Neural cell (in vitro differentiated cells): ENCODE results near the gene SAP30BP. TPM values are rescaled to one million over a fixed set of nuclear protein-coding genes. Genes with fewer than 3 reads are reported as not detected.
A peak's percentile ranks its signal among the peaks of the same experiment; 100 is the strongest.

Source experiments
- H2AFZ ChIP-seq: fragments of 200-600, 300-800 bp; sonication (generic), shearing (Covaris generic); 2 replicates; pipeline ENCODE4 v1.6.0; 2014; ENCODE audit warnings: low read depth, mild to moderate bottlenecking, antibody characterized with exemption, low read length, moderate library complexity
- H3F3A ChIP-seq: fragments of 200-600 bp; shearing (Covaris generic); 2 replicates; pipeline ENCODE4 v1.6.1; 2016; ENCODE audit warnings: mild to moderate bottlenecking, moderate library complexity, mixed read lengths, antibody characterized with exemption, low read length; ENCODE audit not compliant: insufficient read depth, poor library complexity, severe bottlenecking
- H3K27ac ChIP-seq: fragments of 200-600, 300-800 bp; sonication (generic), shearing (Covaris generic); 2 replicates; pipeline ENCODE4 v1.5.1; 2014; ENCODE audit warnings: mild to moderate bottlenecking, low read length, moderate library complexity
- H3K27me3 ChIP-seq: fragments of 300-800, 200-600 bp; sonication (generic), shearing (Covaris generic); 2 replicates; pipeline ENCODE4 v1.6.0; 2014; ENCODE audit warnings: mild to moderate bottlenecking, low read depth, low read length, moderate library complexity; ENCODE audit not compliant: insufficient read depth
- H3K36me3 ChIP-seq: fragments of 300-800, 200-600 bp; sonication (generic), shearing (Covaris generic); 2 replicates; pipeline ENCODE4 v1.5.1; 2014; ENCODE audit warnings: mild to moderate bottlenecking, antibody characterized with exemption, low read length, moderate library complexity; ENCODE audit not compliant: insufficient read depth
- H3K4me2 ChIP-seq: fragments of 300-800, 200-600 bp; sonication (generic), shearing (Covaris generic); 2 replicates; pipeline ENCODE4 v1.6.0; 2014; ENCODE audit warnings: mild to moderate bottlenecking, low read length
- H3K4me3 ChIP-seq: fragments of 300-800, 200-600 bp; sonication (generic), shearing (Covaris generic); 2 replicates; pipeline ENCODE4 v1.5.1; 2014; ENCODE audit warnings: mild to moderate bottlenecking, low read length, moderate library complexity
- H3K79me2 ChIP-seq: fragments of 200-600 bp; shearing (Covaris generic); replicated peaks from 2 replicates; pipeline ENCODE4 v1.6.0; 2014; ENCODE audit warnings: mild to moderate bottlenecking, low read length, moderate library complexity; ENCODE audit not compliant: insufficient read depth
- H3K9ac ChIP-seq: fragments of 300-800, 200-600 bp; sonication (generic), shearing (Covaris generic); 2 replicates; pipeline ENCODE4 v1.6.1; 2016; ENCODE audit warnings: mild to moderate bottlenecking, low read length, mixed read lengths
- H3K9me2 ChIP-seq: fragments of 200-600 bp; shearing (Covaris generic); 2 replicates; pipeline ENCODE4 v1.6.1; 2016; ENCODE audit warnings: mild to moderate bottlenecking, low read length, mixed read lengths; ENCODE audit not compliant: insufficient read depth
- H3K9me3 ChIP-seq: fragments of 200-600, 300-800 bp; sonication (generic), shearing (Covaris generic); 2 replicates; pipeline ENCODE4 v1.6.1; 2016; ENCODE audit warnings: mild to moderate bottlenecking, mixed run types, low read length, moderate library complexity, mixed read lengths
- H4K20me1 ChIP-seq: fragments of 200-600 bp; shearing (Covaris generic); 2 replicates; pipeline ENCODE4 v1.6.1; 2016; ENCODE audit warnings: mild to moderate bottlenecking, mixed run types; ENCODE audit not compliant: insufficient read depth
- CTCF ChIP-seq: fragments of 450-650 bp; IDR thresholded peaks from 2 replicates; pipeline ENCODE4 v1.5.1; 2014; ENCODE audit warnings: antibody characterized with exemption, mild to moderate bottlenecking, moderate library complexity; ENCODE audit not compliant: poor library complexity, severe bottlenecking
- EP300 ChIP-seq: fragments of 450-650 bp; conservative IDR thresholded peaks from 2 replicates; pipeline ENCODE4 v1.6.1; 2014; ENCODE audit warnings: antibody characterized with exemption, mild to moderate bottlenecking, moderate library complexity; ENCODE audit not compliant: poor library complexity, severe bottlenecking
- EZH2 ChIP-seq: fragments of 200-600, 300-800 bp; shearing (Covaris generic), sonication (generic); IDR thresholded peaks from 2 replicates; pipeline ENCODE4 v1.6.1; 2014; ENCODE audit warnings: antibody characterized with exemption, low read length, borderline replicate concordance, mild to moderate bottlenecking; ENCODE audit not compliant: insufficient read depth, poor library complexity, severe bottlenecking
- MXI1 ChIP-seq: fragments of 450-650 bp; conservative IDR thresholded peaks from 2 replicates; pipeline ENCODE4 v1.6.1; 2014; ENCODE audit warnings: antibody characterized with exemption, mild to moderate bottlenecking; ENCODE audit not compliant: poor library complexity, severe bottlenecking
- POLR2AphosphoS5 ChIP-seq: IDR thresholded peaks from 2 replicates; pipeline ENCODE4 v1.6.1; 2012
- RAD21 ChIP-seq: fragments of 450-650 bp; conservative IDR thresholded peaks from 2 replicates; pipeline ENCODE4 v1.6.1; 2014; ENCODE audit warnings: antibody characterized with exemption, mild to moderate bottlenecking, moderate library complexity
- REST ChIP-seq: IDR thresholded peaks from 2 replicates; pipeline ENCODE4 v1.6.1; 2012; ENCODE audit warnings: borderline replicate concordance
- SMC3 ChIP-seq: fragments of 450-650 bp; conservative IDR thresholded peaks from 2 replicates; pipeline ENCODE4 v1.6.1; 2014; ENCODE audit warnings: antibody characterized with exemption, mild to moderate bottlenecking, moderate library complexity; ENCODE audit not compliant: poor library complexity
- TAF1 ChIP-seq: IDR thresholded peaks from 2 replicates; pipeline ENCODE4 v1.6.1; 2012; ENCODE audit warnings: low read depth
- polyA minus RNA-seq: library from RNA; depleted of rRNA, polyadenylated mRNA; stranded (reverse); fragments of >200 nt; gene quantifications from 2 replicates; pipeline ENCODE4 v1.2.3, GENCODE V29; 2014
- polyA plus RNA-seq: library from polyadenylated mRNA; depleted of rRNA; stranded (reverse); fragments of >200 nt; gene quantifications from 2 replicates; pipeline ENCODE4 v1.2.3, GENCODE V29; 2014

The SAP30BP gene
- polyA plus RNA-seq, result 129 and 156 TPM in 2 replicates
- polyA minus RNA-seq, result 67.3 and 80.3 TPM in 2 replicates

- H3K27ac ChIP-seq, result peak within 1 kb of the TSS; percentile 77
- peaks cover 49% of the 10 kb centered on the region for H3K79me2 ChIP-seq
- H3K4me2 ChIP-seq, result peak within 1 kb of the TSS; percentile 76
- peak within 1 kb of the TSS; percentile 93 for H3K9ac ChIP-seq
- peak; percentile 57 for TF ChIP-seq EP300
- TF ChIP-seq TAF1, result peak; percentile 71
- TF ChIP-seq CTCF, result no peak
- TF ChIP-seq REST, result peak; percentile 78
- no peak for TF ChIP-seq SMC3
- TF ChIP-seq POLR2AphosphoS5, result peak; percentile 94
- TF ChIP-seq RAD21, result peak; percentile 12
- TF ChIP-seq MXI1, result peak; percentile 84
- H3K4me3 ChIP-seq, result peak within 1 kb of the TSS; percentile 89
- no peaks in the 10 kb centered on the region for H4K20me1 ChIP-seq
- H2AFZ ChIP-seq, result peak within 1 kb of the TSS; percentile 92
- no peaks in the 10 kb centered on the region for H3K9me3 ChIP-seq
- no peaks in the 10 kb centered on the region for H3K27me3 ChIP-seq
- H3K9me2 ChIP-seq, result no peaks in the 10 kb centered on the region
- no peaks in the 10 kb centered on the region for H3K36me3 ChIP-seq
- no peaks in the 10 kb centered on the region for H3F3A ChIP-seq
Observed at GRCh38 chr17:75666959-75667790, at the start of gene SAP30BP, which contains the start of gene RECQL5. TSS of gene SAP30BP (plus strand) at chr17:75667338. CDS start at chr17:75667373, 35 bp downstream. TSS of gene RECQL5 (minus strand) at chr17:75667154. CDS start at chr17:75666557, 597 bp downstream.

GRCh38 chr17:75617675-75618074 lies 49.5 kb upstream of the SAP30BP start:
- Histone ChIP-seq H3K79me2 (no peaks in the 10 kb centered on the region), H3F3A (no peaks in the 10 kb centered on the region), H3K27me3 (no peaks in the 10 kb centered on the region), H3K9me3 (no peaks in the 10 kb centered on the region), H4K20me1 (no peaks in the 10 kb centered on the region), H3K4me3 (no peak overlapping the region), H2AFZ (no peak overlapping the region), H3K9ac (no peak overlapping the region), H3K9me2 (no peaks in the 10 kb centered on the region), H3K36me3 (no peaks in the 10 kb centered on the region), H3K4me2 (no peak overlapping the region), H3K27ac (no peak overlapping the region)
- TF ChIP-seq RAD21 (no peak), CTCF (no peak), REST (no peak), MXI1 (no peak), EP300 (no peak), TAF1 (no peak), POLR2AphosphoS5 (no peak), EZH2 (no peak), SMC3 (no peak)
